HG02840 (cell line): Measurements from ENCODE around the gene TOR2A.
"Not testable (repeated sequence)": the region's sequence is repeated elsewhere in the genome, so short reads cannot be mapped to it uniquely, and the experiment has no call there.

Experiments
- ATAC-seq: cut with Tn5 transposase; IDR thresholded peaks from one replicate; pipeline ENCODE4 v1.9.1; 2021; ENCODE audit warnings: mild to moderate bottlenecking, moderate library complexity, moderate number of reproducible peaks; ENCODE audit not compliant: unreplicated experiment, low FRiP score

TOR2A gene

DNA sequence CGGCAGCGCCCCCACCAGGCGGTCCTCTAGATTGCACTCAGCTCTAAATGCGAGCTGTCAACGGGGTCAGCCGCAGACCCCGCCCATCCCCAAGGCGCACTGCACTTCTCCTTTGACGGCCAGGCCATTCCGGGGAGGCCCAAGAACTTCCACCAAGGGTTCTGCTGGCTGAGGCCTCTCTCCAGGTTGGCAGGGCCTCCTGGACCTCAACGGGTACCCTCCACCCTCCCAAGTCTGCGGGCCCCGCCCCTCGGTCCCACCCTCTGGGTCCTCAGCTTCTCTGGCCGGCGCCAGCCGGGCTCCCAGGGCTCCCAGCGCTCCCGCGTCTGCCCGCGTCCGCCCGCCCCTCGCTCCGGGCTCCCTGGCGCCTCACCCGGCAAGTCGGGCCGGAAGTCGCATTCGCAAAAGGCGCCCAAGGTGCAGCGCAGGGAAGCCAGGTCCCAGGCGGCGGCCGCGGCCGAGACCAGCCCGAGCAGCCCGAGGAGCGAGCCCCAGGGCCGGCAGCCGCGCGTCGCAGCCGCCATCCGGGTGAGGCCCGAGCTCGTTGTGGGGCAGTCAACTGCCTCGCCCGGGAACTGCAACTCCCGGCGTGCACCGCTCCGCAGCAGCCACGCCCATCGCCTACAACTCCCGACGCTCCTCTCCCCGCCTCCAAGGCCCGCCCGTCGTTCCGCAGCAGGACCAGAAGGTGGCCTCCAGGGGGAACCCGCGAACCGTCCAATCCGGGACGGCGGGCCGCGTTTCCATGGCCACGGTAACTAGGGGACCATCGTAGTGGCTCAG is at the start of gene TOR2A:
TOR2A (minus strand) TSS at position 548 of the 783 bp plus-strand sequence; CDS start at position 524, 24 bp downstream.
- peak; percentile 82 for ATAC-seq

- no peak for ATAC-seq
These were observed 48.3 kb upstream of the TOR2A start for GRCh38 chr9:127783111-127784008.

- no peak for ATAC-seq
These were observed 46.7 kb upstream of the TOR2A start for GRCh38 chr9:127781806-127782205.

DNA sequence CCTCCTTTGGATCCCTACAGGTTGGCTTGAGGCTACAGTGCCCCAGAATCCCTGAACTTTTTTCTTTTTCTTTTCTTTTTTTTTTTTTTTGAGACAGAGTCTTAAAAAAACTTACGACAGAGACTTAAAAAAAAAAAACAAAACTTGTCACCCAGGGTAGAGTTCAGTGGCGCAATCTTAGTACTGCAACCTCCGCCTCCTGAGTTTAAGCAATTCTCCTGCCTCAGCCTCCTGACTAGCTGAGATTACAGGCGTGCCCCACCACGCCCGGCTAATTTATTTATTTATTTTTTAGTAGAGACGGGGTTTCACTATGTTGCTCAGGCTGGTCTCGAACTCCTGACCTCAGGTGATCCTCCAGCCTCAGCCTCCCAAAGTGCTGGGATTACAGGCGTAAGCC is 45.8 kb upstream of the TOR2A start:
- not testable (repeated sequence) for ATAC-seq

DNA sequence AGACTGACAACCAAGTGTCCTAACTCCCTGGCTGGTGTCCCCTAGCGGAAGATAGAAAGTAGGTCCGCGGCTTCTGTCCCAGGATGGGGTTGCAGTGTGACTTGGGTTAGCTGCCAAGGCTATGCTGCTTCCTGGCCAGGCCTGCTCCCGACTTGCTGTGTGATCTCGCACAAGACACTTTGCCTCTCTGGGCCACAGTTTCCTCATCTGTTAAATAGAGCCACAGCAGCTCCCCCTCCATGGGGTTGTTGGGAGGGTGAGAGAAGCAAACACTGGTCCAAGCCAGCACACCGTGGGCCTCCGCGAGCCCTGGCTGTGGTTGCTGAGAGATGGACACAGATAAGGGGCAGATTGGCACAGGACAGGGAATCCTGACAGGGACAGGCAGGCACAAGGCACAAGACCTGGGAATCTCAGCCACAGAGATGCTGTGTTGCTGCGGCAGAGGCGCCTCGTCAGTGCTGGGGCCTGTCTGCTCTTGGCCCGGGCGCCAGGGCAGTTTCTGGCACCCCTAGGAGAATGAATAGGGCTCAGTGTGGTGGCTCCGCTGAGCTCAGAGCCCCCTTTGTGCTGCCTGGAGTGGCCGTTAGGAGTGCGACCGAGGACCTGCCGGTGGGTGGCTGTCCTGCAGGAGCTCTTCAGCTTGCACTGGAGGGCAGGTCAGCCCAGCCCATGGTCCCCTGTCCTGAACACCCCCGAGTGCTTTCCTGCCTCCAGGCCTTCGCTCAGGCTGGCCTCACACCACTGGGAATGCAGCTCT is 45.2 kb upstream of the TOR2A start:
- ATAC-seq: no peak

- no peak for ATAC-seq
These were observed 44.3 kb upstream of the TOR2A start for GRCh38 chr9:127779136-127779981.

- no peak for ATAC-seq
These were observed 43.4 kb upstream of the TOR2A start, which contains the start of gene SH2D3C for GRCh38 chr9:127778280-127779135. Gene SH2D3C (minus strand): TSS chr9:127778666. CDS start chr9:127778627, 39 bp downstream.

- ATAC-seq: no peak
These were observed 42.4 kb upstream of the TOR2A start for GRCh38 chr9:127777368-127777980.

DNA sequence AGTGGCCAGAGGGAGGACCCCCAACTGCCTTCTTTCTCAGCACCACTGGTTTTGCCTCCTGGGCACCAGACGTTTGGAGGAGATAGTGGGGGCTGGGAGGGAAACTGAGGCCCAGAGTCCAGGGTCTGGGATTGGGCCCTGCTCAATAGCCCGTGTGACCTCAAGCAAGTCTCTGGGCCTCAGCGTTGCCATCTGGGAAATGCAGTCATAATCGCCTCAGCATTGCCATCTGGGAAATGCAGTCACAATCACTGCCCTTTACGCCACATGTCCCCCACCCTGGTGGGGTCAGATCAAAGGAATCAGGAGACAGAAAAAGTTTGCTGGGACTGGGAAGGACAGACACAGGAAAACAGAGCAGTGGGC is 41.8 kb upstream of the TOR2A start:
- no peak for ATAC-seq

- no peak for ATAC-seq
These were observed 41.3 kb upstream of the TOR2A start for GRCh38 chr9:127776195-127776923.

GRCh38 chr9:127773981-127774380 is 38.9 kb upstream of the TOR2A start:
- ATAC-seq: no peak

GRCh38 chr9:127773272-127773671 is 38.2 kb upstream of the TOR2A start:
- ATAC-seq: no peak

GRCh38 chr9:127772603-127773002 is 37.5 kb upstream of the TOR2A start:
- no peak for ATAC-seq

GRCh38 chr9:127771570-127772189 is 36.6 kb upstream of the TOR2A start:
- no peak for ATAC-seq

DNA sequence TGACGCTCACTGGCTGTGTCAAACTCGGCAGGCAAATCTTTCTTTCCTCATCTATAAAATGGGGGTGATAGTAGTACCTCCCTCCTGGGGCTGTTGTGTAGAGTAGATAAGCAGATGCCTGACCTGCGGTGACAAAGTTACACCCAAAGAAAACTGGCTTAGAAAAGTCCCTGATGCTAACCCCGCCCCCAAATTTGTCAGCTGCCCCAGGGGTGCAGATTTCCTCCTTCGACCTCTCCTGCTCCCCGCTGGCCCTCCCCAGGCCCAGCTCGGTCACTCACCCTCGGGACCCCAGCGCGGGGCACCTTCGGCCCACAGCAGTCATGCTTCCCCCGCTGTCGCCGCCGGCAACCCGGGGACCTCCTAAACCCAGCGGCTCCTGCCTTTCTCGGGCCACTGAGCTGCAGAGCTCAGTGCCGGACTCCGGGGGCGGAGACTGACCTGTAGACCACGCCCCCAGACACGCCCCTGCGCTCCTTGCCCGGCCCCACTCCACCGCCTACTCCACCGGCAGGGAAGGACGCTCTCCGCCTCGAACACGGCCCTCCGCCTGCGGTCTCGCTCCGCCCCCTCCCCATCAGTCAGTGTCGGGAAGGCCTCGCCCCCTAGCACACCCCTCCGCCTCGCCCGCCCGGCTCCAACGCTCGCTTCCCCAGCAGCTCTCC is 35.9 kb upstream of the TOR2A start:
- peak; percentile 85 for ATAC-seq

GRCh38 chr9:127770583-127770904 is 35.5 kb upstream of the TOR2A start:
- no peak for ATAC-seq
